Breast epithelium (tissue), 3 donors: ENCODE data around the gene HIPK2.

ENCODE experiments used
- POLR2A ChIP-seq: fragments of 450-650 bp; IDR thresholded peaks from one replicate; pipeline ENCODE4 v1.6.1; 2016; ENCODE audit warnings: antibody characterized with exemption, mild to moderate bottlenecking, moderate library complexity
- POLR2AphosphoS5 ChIP-seq, 3 donors: sonication (generic); formaldehyde crosslinking; IDR thresholded peaks; one replicate each; pipeline ENCODE4 v1.6.1; 2017; ENCODE audit warnings: antibody characterized with exemption in 3 of 3
- TF ChIP-seq, protein P1 (sequence below), 3 donors: fragments of 450-650 bp; IDR thresholded peaks; one replicate each; pipeline ENCODE4 v1.5.1; 2016 to 2017; ENCODE audit warnings: antibody characterized with exemption in 3 of 3, mild to moderate bottlenecking in 3 of 3, moderate library complexity in 3 of 3

DNA sequence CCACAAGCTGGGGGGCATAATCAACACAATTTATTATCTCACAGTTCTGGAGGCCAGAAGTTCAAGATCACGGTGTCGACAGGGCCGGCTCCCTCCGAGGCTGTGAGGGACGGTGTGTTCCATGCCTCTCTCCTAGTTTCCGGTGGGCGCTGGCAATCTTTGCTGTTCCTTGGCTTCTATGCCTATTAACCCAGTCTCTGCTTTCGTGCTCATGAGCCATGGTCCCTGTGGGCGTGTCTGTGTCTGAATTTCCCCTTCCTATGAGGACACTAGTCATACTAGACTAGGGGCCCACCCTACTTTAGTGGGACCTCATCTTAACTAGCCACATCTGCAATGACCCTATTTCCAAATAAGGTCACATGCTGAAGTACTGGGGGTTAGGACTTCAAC, 29.4 kb downstream of the HIPK2 start:
- TF ChIP-seq, protein P1, sequence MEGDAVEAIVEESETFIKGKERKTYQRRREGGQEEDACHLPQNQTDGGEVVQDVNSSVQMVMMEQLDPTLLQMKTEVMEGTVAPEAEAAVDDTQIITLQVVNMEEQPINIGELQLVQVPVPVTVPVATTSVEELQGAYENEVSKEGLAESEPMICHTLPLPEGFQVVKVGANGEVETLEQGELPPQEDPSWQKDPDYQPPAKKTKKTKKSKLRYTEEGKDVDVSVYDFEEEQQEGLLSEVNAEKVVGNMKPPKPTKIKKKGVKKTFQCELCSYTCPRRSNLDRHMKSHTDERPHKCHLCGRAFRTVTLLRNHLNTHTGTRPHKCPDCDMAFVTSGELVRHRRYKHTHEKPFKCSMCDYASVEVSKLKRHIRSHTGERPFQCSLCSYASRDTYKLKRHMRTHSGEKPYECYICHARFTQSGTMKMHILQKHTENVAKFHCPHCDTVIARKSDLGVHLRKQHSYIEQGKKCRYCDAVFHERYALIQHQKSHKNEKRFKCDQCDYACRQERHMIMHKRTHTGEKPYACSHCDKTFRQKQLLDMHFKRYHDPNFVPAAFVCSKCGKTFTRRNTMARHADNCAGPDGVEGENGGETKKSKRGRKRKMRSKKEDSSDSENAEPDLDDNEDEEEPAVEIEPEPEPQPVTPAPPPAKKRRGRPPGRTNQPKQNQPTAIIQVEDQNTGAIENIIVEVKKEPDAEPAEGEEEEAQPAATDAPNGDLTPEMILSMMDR (IDR thresholded peaks at IDR 0.05) = no peak
- TF ChIP-seq POLR2A (no peak), POLR2AphosphoS5 (IDR thresholded peaks at IDR 0.05) (no peak)
